SK-N-SH (cell line): ENCODE data around the gene PNRC2. TPM values are rescaled to one million over a fixed set of nuclear protein-coding genes. Genes with fewer than 3 reads are reported as not detected.

Experiments used
- CTCF ChIA-PET: fragments of 300-600, 350-600 bp; formaldehyde crosslinking; extraction: SDS; loops from one replicate; lab custom pipeline; 2021; lab: Yijun Ruan, JAX
- POLR2A ChIA-PET: fragments of 350-600 bp; sonication (Branson Sonifier 250); formaldehyde crosslinking; extraction: SDS; loops from one replicate; lab custom pipeline; 2020; ENCODE audit warnings: antibody characterized with exemption, inconsistent platforms; lab: Yijun Ruan, JAX
- DNase-seq: peaks from one replicate; pipeline ENCODE4 v3.0.0; 2012
- H2AFZ ChIP-seq: fragments of 200-600 bp; sonication (generic); 2 replicates; pipeline ENCODE4 v1.8.1; 2016; ENCODE audit warnings: antibody characterized with exemption, mild to moderate bottlenecking, low read depth
- H3F3A ChIP-seq: fragments of 200-600 bp; sonication (generic); replicated peaks from 2 replicates; pipeline ENCODE3; 2016; ENCODE audit warnings: antibody characterized with exemption, mild to moderate bottlenecking; ENCODE audit not compliant: insufficient read depth
- H3K27ac ChIP-seq, 2 experiments: fragments of 200-500 bp in 1 of 2; fragments of 200-600 bp in 1 of 2; sonication (Bioruptor generic) in 1 of 2; sonication (generic), shearing (Covaris generic) in 1 of 2; 2 replicates each; pipeline versions ENCODE4 v1.5.1 to v1.6.1; 2014 to 2016; ENCODE audit warnings: low read depth in 2 of 2, inconsistent platforms in 1 of 2, low read length in 1 of 2, mild to moderate bottlenecking in 1 of 2, mixed read lengths in 1 of 2
- H3K27me3 ChIP-seq: fragments of 200-600 bp; sonication (generic), shearing (Covaris generic); 2 replicates; pipeline ENCODE4 v1.6.1; 2016; ENCODE audit warnings: mixed run types; ENCODE audit not compliant: insufficient read depth
- H3K36me3 ChIP-seq, 2 experiments: fragments of 200-500 bp in 1 of 2; fragments of 200-600 bp in 1 of 2; sonication (Bioruptor generic) in 1 of 2; sonication (generic) in 1 of 2; replicated peaks in 1 of 2; 2 replicates each; pipeline versions ENCODE3 to v1.5.1; 2014 to 2016; ENCODE audit warnings: low read length in 1 of 2, mild to moderate bottlenecking in 1 of 2; ENCODE audit not compliant: insufficient read depth in 2 of 2, control insufficient read depth in 1 of 2
- H3K4me1 ChIP-seq, 2 experiments: fragments of 200-500 bp in 1 of 2; fragments of 200-600 bp in 1 of 2; sonication (Bioruptor generic) in 1 of 2; sonication (generic), shearing (Covaris generic) in 1 of 2; 2 replicates each; pipeline versions ENCODE4 v1.5.1 to v1.6.1; 2014 to 2016; ENCODE audit warnings: low read depth in 1 of 2, low read length in 1 of 2, mixed run types in 1 of 2; ENCODE audit not compliant: insufficient read depth in 2 of 2, control insufficient read depth in 1 of 2
- H3K4me2 ChIP-seq: fragments of 200-600 bp; sonication (generic), shearing (Covaris generic); 2 replicates; pipeline ENCODE4 v1.6.1; 2017; ENCODE audit warnings: mixed run types
- H3K4me3 ChIP-seq, 2 experiments: fragments of 200-500 bp in 1 of 2; fragments of 200-600 bp in 1 of 2; sonication (Bioruptor generic) in 1 of 2; sonication (generic), shearing (Covaris generic) in 1 of 2; 2 replicates each; pipeline versions ENCODE4 v1.5.1 to v1.8.1; 2014 to 2016; ENCODE audit warnings: low read depth in 2 of 2, inconsistent platforms in 1 of 2, low read length in 1 of 2, mild to moderate bottlenecking in 1 of 2, mixed read lengths in 1 of 2, moderate library complexity in 1 of 2
- H3K79me2 ChIP-seq: fragments of 200-600 bp; sonication (generic); 2 replicates; pipeline ENCODE4 v1.8.1; 2017; ENCODE audit warnings: mild to moderate bottlenecking; ENCODE audit not compliant: insufficient read depth
- H3K9ac ChIP-seq: fragments of 200-600 bp; sonication (generic); 2 replicates; pipeline ENCODE4 v1.6.1; 2017; ENCODE audit warnings: mixed run types
- H3K9me2 ChIP-seq: fragments of 200-600 bp; sonication (generic); 2 replicates; pipeline ENCODE4 v1.6.1; 2017; ENCODE audit warnings: mixed run types
- H3K9me3 ChIP-seq: fragments of 200-600 bp; sonication (generic); 2 replicates; pipeline ENCODE4 v1.6.1; 2017; ENCODE audit warnings: mixed run types, mild to moderate bottlenecking, moderate library complexity
- H4K20me1 ChIP-seq: fragments of 200-600 bp; sonication (generic); 2 replicates; pipeline ENCODE4 v1.6.1; 2017; ENCODE audit warnings: mild to moderate bottlenecking, mixed run types; ENCODE audit not compliant: insufficient read depth
- CHD2 ChIP-seq: fragments of 150-350 bp; IDR thresholded peaks from 2 replicates; pipeline ENCODE4 v1.6.1; 2018; ENCODE audit warnings: low read length; ENCODE audit not compliant: partially characterized antibody
- FOSL2 ChIP-seq: IDR thresholded peaks from 2 replicates; pipeline ENCODE4 v1.4.0; 2012; ENCODE audit warnings: low read depth, mild to moderate bottlenecking, moderate library complexity, borderline replicate concordance
- FOXJ3 ChIP-seq: sonication (generic); formaldehyde crosslinking; IDR thresholded peaks from 2 replicates; pipeline ENCODE4 v1.5.1; 2020; ENCODE audit warnings: mild to moderate bottlenecking, missing genetic modification reagents
- FOXM1 ChIP-seq: IDR thresholded peaks from 2 replicates; pipeline ENCODE4 v1.4.0; 2012; ENCODE audit warnings: low read depth, mild to moderate bottlenecking
- MEF2A ChIP-seq: IDR thresholded peaks from 2 replicates; pipeline ENCODE4 v1.4.0; 2012; ENCODE audit warnings: low read depth, borderline replicate concordance
- NRF1 ChIP-seq: IDR thresholded peaks from 2 replicates; pipeline ENCODE4 v1.6.1; 2012; ENCODE audit warnings: low read depth, mild to moderate bottlenecking, low read length
- RCOR1 ChIP-seq: fragments of 150-350 bp; IDR thresholded peaks from 2 replicates; pipeline ENCODE4 v1.6.1; 2017; ENCODE audit warnings: antibody characterized with exemption, low read length
- RFX5 ChIP-seq: IDR thresholded peaks from 2 replicates; pipeline ENCODE4 v1.6.1; 2012; ENCODE audit warnings: mild to moderate bottlenecking, improper control_type of control experiment, low read length
- RXRA ChIP-seq: IDR thresholded peaks from 2 replicates; pipeline ENCODE4 v1.4.0; 2012; ENCODE audit warnings: low read depth, mild to moderate bottlenecking, borderline replicate concordance
- SIN3A ChIP-seq: IDR thresholded peaks from 2 replicates; pipeline ENCODE4 v1.6.1; 2012; ENCODE audit warnings: low read depth, mild to moderate bottlenecking, low read length, moderate library complexity, borderline replicate concordance
- SMC3 ChIP-seq: IDR thresholded peaks from 2 replicates; pipeline ENCODE4 v1.6.1; 2012; ENCODE audit warnings: low read depth, low read length, improper control_type of control experiment
- TEAD4 ChIP-seq: IDR thresholded peaks from 2 replicates; pipeline ENCODE4 v1.4.0; 2012; ENCODE audit warnings: mild to moderate bottlenecking, borderline replicate concordance; ENCODE audit not compliant: insufficient read depth
- WGBS: methylation state at CpG from one replicate; pipeline ENCODE4 v1.1.6; 2017; ENCODE audit warnings: low lambda C conversion rate; 5-methylcytosine and 5-hydroxymethylcytosine counted together
- polyA plus RNA-seq, 3 experiments: library from polyadenylated mRNA; depleted of rRNA; stranded (reverse); fragments of >200 nt; gene quantifications; 2 replicates each; pipeline ENCODE4 v1.2.3, GENCODE V29; 2012
- TF ChIP-seq, protein P1 (sequence below): IDR thresholded peaks from 2 replicates; pipeline ENCODE4 v1.4.0; 2012; ENCODE audit warnings: low read depth, borderline replicate concordance
- TF ChIP-seq, protein P2 (sequence below): IDR thresholded peaks from 2 replicates; pipeline ENCODE4; 2012
- TF ChIP-seq, protein P3 (sequence below): fragments of 150-350 bp; IDR thresholded peaks from 2 replicates; pipeline ENCODE4 v1.6.1; 2016; ENCODE audit warnings: mild to moderate bottlenecking, low read depth, low read length
- TF ChIP-seq, protein P4 (sequence below): IDR thresholded peaks from 2 replicates; pipeline ENCODE4 v1.4.0; 2012; ENCODE audit warnings: low read depth

PNRC2 gene
- polyA plus RNA-seq, 1 of the 3 experiments (the other 2 are of a cell fraction), result 43.8 TPM

DNA sequence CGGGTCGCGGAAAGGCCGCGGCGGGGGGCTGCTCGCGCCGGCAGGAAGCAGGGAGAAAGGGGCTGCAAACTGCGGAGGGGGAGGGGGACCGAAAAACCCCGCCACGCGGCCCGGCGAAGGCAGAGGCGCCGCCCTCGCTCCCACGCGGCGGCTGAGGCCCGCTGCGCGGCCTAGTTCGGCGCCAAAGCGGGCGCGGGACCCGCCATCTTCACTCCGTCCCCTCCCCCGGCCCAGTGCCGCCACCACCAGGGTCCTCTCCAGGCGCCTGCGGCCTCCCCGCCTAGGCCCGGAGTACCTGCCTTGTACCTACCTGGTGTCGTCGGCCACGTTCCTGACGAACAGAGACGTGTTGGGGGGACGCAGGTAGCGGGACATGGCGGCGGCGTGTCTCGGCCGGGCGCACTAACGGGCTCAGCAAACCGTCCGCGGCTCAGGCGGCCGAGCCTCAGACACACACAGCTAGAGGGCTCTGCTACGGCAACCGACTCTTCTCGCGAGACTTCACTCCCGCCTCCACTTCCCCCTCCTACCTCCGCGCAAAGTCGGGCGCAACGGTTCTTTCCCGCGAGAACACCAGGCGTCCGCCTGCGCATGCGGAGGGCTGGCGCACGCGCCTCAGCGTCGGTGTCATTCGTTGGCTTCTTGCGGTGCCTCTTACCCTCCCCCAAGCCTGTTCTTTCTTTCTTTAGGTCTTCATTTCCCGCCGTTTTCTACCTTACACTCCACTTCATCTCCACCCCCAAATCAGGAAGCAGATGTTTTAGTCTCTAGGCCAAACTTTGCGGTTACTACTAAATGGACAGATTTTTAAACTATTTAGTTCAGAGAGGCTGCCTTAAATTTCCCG lies 20.5 kb downstream of the PNRC2 start, which contains the start of gene SRSF10 (continued):
- TF ChIP-seq, protein P1, sequence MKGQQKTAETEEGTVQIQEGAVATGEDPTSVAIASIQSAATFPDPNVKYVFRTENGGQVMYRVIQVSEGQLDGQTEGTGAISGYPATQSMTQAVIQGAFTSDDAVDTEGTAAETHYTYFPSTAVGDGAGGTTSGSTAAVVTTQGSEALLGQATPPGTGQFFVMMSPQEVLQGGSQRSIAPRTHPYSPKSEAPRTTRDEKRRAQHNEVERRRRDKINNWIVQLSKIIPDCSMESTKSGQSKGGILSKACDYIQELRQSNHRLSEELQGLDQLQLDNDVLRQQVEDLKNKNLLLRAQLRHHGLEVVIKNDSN, result no peak
- TF ChIP-seq MEF2A (no peak), FOXM1 (0 out of 2 replicates have a peak, but pooled peaks have one; percentile 40), RCOR1 (peak; percentile 14; the same call in 1 of the 2 replicates), RFX5 (no peak), NRF1 (peak; percentile 100)
- TF ChIP-seq, protein P2, sequence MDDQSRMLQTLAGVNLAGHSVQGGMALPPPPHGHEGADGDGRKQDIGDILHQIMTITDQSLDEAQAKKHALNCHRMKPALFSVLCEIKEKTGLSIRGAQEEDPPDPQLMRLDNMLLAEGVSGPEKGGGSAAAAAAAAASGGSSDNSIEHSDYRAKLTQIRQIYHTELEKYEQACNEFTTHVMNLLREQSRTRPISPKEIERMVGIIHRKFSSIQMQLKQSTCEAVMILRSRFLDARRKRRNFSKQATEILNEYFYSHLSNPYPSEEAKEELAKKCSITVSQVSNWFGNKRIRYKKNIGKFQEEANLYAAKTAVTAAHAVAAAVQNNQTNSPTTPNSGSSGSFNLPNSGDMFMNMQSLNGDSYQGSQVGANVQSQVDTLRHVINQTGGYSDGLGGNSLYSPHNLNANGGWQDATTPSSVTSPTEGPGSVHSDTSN, result no peak
- TF ChIP-seq, all 33 proteins: peak for 14

DNA sequence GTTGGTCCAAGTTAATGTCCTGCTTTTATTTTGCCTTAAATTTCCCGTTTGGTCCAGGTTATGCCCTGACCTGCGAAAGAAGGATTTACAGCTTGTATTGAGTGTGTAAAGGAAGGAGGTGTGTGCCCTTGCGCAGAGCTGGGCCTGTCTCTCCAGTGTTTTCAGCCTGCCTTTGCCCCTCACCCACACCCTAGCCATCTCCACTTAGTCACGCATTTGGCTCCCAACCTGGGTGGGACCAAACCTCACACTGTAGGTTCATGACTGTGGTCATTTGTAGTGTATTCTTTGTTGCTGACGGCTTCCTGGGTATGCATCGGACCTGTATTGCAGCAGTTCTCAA lies 21.1 kb downstream of the PNRC2 start:
- Histone ChIP-seq H3K4me1 (peaks cover 15 to 25% of the 10 kb centered on the region in 2 experiments; a peak in 3 of 4 replicates), H3K4me2 (peak overlapping the region; percentile 81), H3K4me3 (peak overlapping the region; percentile 74 to 90), H3K27ac (peak overlapping the region; percentile 93 to 97), H4K20me1 (peaks cover 37% of the 10 kb centered on the region), H3F3A (peaks cover 20% of the 10 kb centered on the region)
- TF ChIP-seq RFX5, result no peak
- no peak for TF ChIP-seq FOXJ3 (CRISPR knock-in tag)
- TF ChIP-seq, protein P3, sequence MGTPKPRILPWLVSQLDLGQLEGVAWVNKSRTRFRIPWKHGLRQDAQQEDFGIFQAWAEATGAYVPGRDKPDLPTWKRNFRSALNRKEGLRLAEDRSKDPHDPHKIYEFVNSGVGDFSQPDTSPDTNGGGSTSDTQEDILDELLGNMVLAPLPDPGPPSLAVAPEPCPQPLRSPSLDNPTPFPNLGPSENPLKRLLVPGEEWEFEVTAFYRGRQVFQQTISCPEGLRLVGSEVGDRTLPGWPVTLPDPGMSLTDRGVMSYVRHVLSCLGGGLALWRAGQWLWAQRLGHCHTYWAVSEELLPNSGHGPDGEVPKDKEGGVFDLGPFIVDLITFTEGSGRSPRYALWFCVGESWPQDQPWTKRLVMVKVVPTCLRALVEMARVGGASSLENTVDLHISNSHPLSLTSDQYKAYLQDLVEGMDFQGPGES, result no peak
- TF ChIP-seq CHD2, result no peak
- no peak for TF ChIP-seq TEAD4
- no peak for TF ChIP-seq FOSL2
- TF ChIP-seq, protein P4, sequence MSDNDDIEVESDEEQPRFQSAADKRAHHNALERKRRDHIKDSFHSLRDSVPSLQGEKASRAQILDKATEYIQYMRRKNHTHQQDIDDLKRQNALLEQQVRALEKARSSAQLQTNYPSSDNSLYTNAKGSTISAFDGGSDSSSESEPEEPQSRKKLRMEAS, result no peak
- no peak for TF ChIP-seq SIN3A
- no peak for TF ChIP-seq SMC3
- TF ChIP-seq RXRA, result no peak
- no peak for TF ChIP-seq NRF1
- TF ChIP-seq, protein P1, result no peak
- TF ChIP-seq, all 33 proteins: peak for 0
- DNase-seq, result peak; percentile 40
- ChIA-PET POLR2A (interaction anchor here (0.7 to 2.1 kb wide), 2 partner anchors 10 to 21 kb away, joined by 4 to 7 read pairs; partner anchors contain the start of gene PNRC2), CTCF (interaction anchor here (0.7 to 1.0 kb wide), 4 partner anchors 11 to 209 kb away, joined by 3 to 4 read pairs (median 3); no protein-coding TSS in a partner anchor)
- H3K27me3 ChIP-seq, result no peaks in the 10 kb centered on the region
- WGBS, result 72% methylated on average over 6 of the region's 6 CpGs
- H2AFZ ChIP-seq, result peak overlapping the region; percentile 85
- H3K36me3 ChIP-seq, result peaks cover 24 to 26% of the 10 kb centered on the region in 2 experiments
- peaks cover 44% of the 10 kb centered on the region for H3K79me2 ChIP-seq
- H3K9me3 ChIP-seq, result no peaks in the 10 kb centered on the region; the same call in 1 of the 2 replicates
- H3K9me2 ChIP-seq, result no peaks in the 10 kb centered on the region
- peak overlapping the region; percentile 99 for H3K9ac ChIP-seq
